GM23248 (cell line): ENCODE data around the gene LRP4. TPM values are rescaled to one million over a fixed set of nuclear protein-coding genes. Genes with fewer than 3 reads are reported as not detected.

ENCODE experiments used
- DNase-seq: peaks from one replicate; pipeline ENCODE4 v3.0.0-alpha.2; 2015
- H2AFZ ChIP-seq: fragments of 200-600 bp; sonication (generic); 2 replicates; pipeline ENCODE4 v1.6.1; 2016; ENCODE audit warnings: antibody characterized with exemption
- H3F3A ChIP-seq: fragments of 200-600 bp; sonication (generic); 2 replicates; pipeline ENCODE4 v1.6.1; 2016; ENCODE audit warnings: mild to moderate bottlenecking, antibody characterized with exemption, mixed run types; ENCODE audit not compliant: insufficient read depth
- H3K27ac ChIP-seq: fragments of 200-600 bp; sonication (generic); 2 replicates; pipeline ENCODE4 v1.5.1; 2016; ENCODE audit warnings: mild to moderate bottlenecking
- H3K27me3 ChIP-seq: fragments of 200-600 bp; sonication (generic); replicated peaks from 2 replicates; pipeline ENCODE4 v1.6.1; 2016; ENCODE audit warnings: mild to moderate bottlenecking; ENCODE audit not compliant: insufficient read depth
- H3K36me3 ChIP-seq: fragments of 200-600 bp; sonication (generic); 2 replicates; pipeline ENCODE4 v1.6.1; 2016; ENCODE audit warnings: low read depth, mild to moderate bottlenecking
- H3K4me1 ChIP-seq: fragments of 200-600 bp; sonication (generic); 2 replicates; pipeline ENCODE4 v1.6.1; 2016; ENCODE audit warnings: mild to moderate bottlenecking; ENCODE audit not compliant: insufficient read depth
- H3K4me2 ChIP-seq: fragments of 200-600 bp; sonication (generic); one replicate; pipeline ENCODE4 v1.6.1; 2016; ENCODE audit warnings: mild to moderate bottlenecking; ENCODE audit not compliant: unreplicated experiment
- H3K4me3 ChIP-seq: fragments of 200-600 bp; sonication (generic); 2 replicates; pipeline ENCODE4 v1.5.1; 2016; ENCODE audit warnings: mild to moderate bottlenecking
- H3K79me2 ChIP-seq: fragments of 200-600 bp; sonication (generic); 2 replicates; pipeline ENCODE4 v1.6.1; 2016; ENCODE audit warnings: mild to moderate bottlenecking; ENCODE audit not compliant: insufficient read depth
- H3K9ac ChIP-seq: fragments of 200-600 bp; sonication (generic); 2 replicates; pipeline ENCODE4 v1.6.1; 2016; ENCODE audit warnings: mild to moderate bottlenecking
- H3K9me2 ChIP-seq: fragments of 200-600 bp; sonication (generic); 2 replicates; pipeline ENCODE4 v1.6.1; 2016; ENCODE audit warnings: mixed run types, mild to moderate bottlenecking, moderate library complexity; ENCODE audit not compliant: insufficient read depth
- H3K9me3 ChIP-seq: fragments of 200-600 bp; sonication (generic); one replicate; pipeline ENCODE4 v1.6.1; 2017; ENCODE audit warnings: low read depth
- H4K20me1 ChIP-seq: fragments of 200-600 bp; sonication (generic); 2 replicates; pipeline ENCODE4 v1.6.0; 2016; ENCODE audit not compliant: insufficient read depth
- EZH2 ChIP-seq: fragments of 200-600 bp; sonication (generic); IDR thresholded peaks from 2 replicates; pipeline ENCODE4 v1.6.1; 2018; ENCODE audit warnings: antibody characterized with exemption, mild to moderate bottlenecking; ENCODE audit not compliant: insufficient read depth, poor library complexity, severe bottlenecking
- EZH2phosphoT487 ChIP-seq: fragments of 200-600 bp; sonication (generic); IDR thresholded peaks from 2 replicates; pipeline ENCODE4 v1.6.1; 2018; ENCODE audit warnings: antibody characterized with exemption, moderate library complexity, mild to moderate bottlenecking, low read depth; ENCODE audit not compliant: insufficient read depth
- WGBS, 2 experiments: methylation state at CpG; one replicate each; pipeline ENCODE4 v1.1.6; 2015 to 2017; ENCODE audit warnings: low lambda C conversion rate in 2 of 2, low coverage in 1 of 2; ENCODE audit errors: missing lambda C conversion rate in 2 of 2; 5-methylcytosine and 5-hydroxymethylcytosine counted together
- in situ Hi-C: fragments of 300-500 bp; cut with MboI; formaldehyde crosslinking; loops from 2 replicates; pipeline ENCODE4 v1.15.0; 2020
- polyA plus RNA-seq: library from polyadenylated mRNA; unstranded; fragments of >200 nt; fragmentation: Nextera tagmentation; extraction: Ambion mirVana; gene quantifications from 2 replicates; pipeline ENCODE4 v1.2.1, GENCODE V29; 2016
- total RNA-seq: library from RNA; depleted of rRNA; stranded (reverse); fragments of >200 nt; shearing (Covaris generic); gene quantifications from 2 replicates; pipeline ENCODE4 v1.2.3, GENCODE V29; 2014

Gene LRP4
- total and polyA plus RNA-seq, 2 experiments from 2014 or later = 1.4 to 2.9 TPM

DNA sequence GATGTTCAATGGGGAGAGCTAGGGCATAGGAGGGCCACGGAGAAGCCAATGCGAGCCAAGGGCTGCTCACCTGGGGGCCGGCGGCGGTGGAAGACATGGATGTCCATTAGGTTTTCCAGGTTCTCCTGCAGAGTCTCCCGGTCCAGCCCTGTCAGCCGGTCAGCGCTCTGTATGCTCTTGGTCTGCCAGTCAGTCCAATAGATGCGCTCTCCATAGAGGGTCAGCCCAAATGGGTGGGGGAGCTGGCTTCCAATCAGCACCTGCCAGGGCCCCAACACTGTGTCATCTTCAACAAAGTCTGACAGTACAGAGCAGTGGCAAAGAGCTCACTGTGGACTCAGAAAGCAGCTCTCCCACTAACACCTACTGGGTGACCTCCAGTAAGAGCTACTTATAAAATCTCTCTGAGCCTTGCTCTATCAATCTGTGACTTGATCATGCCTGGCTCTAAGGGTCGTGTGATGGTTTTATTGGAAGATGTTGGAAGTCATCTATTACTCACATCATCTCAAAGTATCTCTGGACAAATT, 39.2 kb downstream of the LRP4 start:
- H3F3A ChIP-seq = no peaks in the 10 kb centered on the region
- no peaks in the 10 kb centered on the region for H3K9me3 ChIP-seq
- H3K36me3 ChIP-seq = no peaks in the 10 kb centered on the region
- H3K27me3 ChIP-seq = no peaks in the 10 kb centered on the region
- no peak overlapping the region for H3K27ac ChIP-seq
- no peak overlapping the region for H3K9ac ChIP-seq
- no peaks in the 10 kb centered on the region for H3K9me2 ChIP-seq
- no peaks in the 10 kb centered on the region for H3K4me1 ChIP-seq
- no peak for DNase-seq
- in situ Hi-C loops = no loop called here
- H2AFZ ChIP-seq = no peak overlapping the region
- H3K79me2 ChIP-seq = no peaks in the 10 kb centered on the region
- no peak overlapping the region for H3K4me2 ChIP-seq
- no peaks in the 10 kb centered on the region for H4K20me1 ChIP-seq
- 87 to 89% methylated on average over 10 of the region's 10 CpGs for WGBS, 2 experiments
- H3K4me3 ChIP-seq = no peak overlapping the region
- TF ChIP-seq EZH2phosphoT487 = no peak
- TF ChIP-seq EZH2 = no peak

DNA sequence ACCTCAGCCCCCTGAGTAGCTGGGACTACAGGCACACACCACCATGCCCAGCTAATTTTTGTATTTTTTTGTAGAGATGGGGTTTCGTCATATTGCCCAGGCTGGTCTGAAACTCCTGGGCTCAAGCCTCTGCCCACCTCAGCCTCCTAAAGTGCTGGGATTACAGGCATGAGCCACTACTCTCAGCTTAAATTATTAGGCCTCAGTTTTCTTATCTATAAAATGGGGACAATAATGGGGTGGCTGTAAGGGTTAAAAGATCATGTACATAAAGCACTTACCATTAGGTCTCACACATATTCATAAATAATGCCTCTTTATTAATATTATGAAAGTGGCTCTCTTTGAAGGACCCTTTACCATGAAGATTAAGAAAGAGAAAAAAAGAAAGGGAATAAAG, 40.8 kb downstream of the LRP4 start:
- H4K20me1 ChIP-seq = no peaks in the 10 kb centered on the region
- no peak overlapping the region for H3K27ac ChIP-seq
- H3K9me3 ChIP-seq = no peaks in the 10 kb centered on the region
- H3K9ac ChIP-seq = no peak overlapping the region
- H3K27me3 ChIP-seq = no peaks in the 10 kb centered on the region
- no peak for DNase-seq
- H2AFZ ChIP-seq = no peak overlapping the region
- no peaks in the 10 kb centered on the region for H3K4me1 ChIP-seq
- in situ Hi-C loops = no loop called here
- H3K79me2 ChIP-seq = no peaks in the 10 kb centered on the region
- no peak overlapping the region for H3K4me3 ChIP-seq
- no peak overlapping the region for H3K4me2 ChIP-seq
- no peak for TF ChIP-seq EZH2phosphoT487
- no peak for TF ChIP-seq EZH2
- 94 to 100% methylated on average over 1 of the region's 1 CpG for WGBS, 2 experiments
- H3K9me2 ChIP-seq = no peaks in the 10 kb centered on the region
- H3F3A ChIP-seq = no peaks in the 10 kb centered on the region
- no peaks in the 10 kb centered on the region for H3K36me3 ChIP-seq

DNA sequence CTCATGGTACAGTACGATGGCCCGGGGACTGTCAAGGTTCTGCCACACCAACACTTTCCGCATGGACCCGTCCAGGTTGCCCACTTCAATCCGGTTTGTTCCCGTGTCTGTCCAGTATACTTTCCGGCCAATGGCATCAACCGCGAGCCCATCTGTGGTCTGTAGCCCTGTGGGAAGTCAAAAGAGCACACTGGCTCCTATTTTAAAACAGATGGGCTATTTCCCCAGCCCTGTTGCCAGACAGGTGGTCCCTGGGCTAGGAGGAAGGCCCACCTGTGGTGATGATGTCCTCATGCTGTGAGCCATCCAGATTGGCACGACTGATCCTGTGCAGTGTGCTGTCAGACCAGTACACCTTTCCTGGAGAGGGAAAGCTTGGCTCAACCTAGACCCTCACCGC, 41.9 kb downstream of the LRP4 start:
- Histone ChIP-seq H3K9me3 (no peaks in the 10 kb centered on the region), H3K27ac (no peak overlapping the region), H3K4me1 (no peaks in the 10 kb centered on the region), H3K4me3 (no peak overlapping the region), H3F3A (no peaks in the 10 kb centered on the region), H3K4me2 (no peak overlapping the region), H3K9ac (no peak overlapping the region), H4K20me1 (no peaks in the 10 kb centered on the region), H2AFZ (no peak overlapping the region), H3K27me3 (no peaks in the 10 kb centered on the region), H3K9me2 (no peaks in the 10 kb centered on the region), H3K79me2 (no peaks in the 10 kb centered on the region), H3K36me3 (no peaks in the 10 kb centered on the region)
- TF ChIP-seq EZH2 (no peak), EZH2phosphoT487 (no peak)
- DNase-seq = no peak
- in situ Hi-C loops = no loop called here
- 88 to 93% methylated on average over 11 of the region's 11 CpGs for WGBS, 2 experiments

DNA sequence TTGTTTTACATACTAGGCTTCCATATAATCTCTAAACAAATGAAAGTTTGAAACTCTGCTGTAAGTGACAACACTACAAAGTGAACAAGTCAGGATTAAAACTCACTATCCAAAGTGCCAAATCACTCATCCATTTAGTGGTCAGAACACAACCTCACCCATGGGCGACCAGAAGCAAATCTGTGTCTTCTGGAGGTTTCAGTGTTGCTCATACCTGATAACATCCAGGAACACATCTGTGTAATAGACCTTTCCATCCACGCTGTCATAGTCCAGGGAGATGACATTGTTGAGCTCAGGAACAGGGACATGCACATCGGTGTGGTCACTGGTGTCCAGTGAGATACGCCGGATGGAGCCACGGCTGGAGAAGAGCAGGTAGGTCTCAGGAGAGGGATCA, 43.8 kb downstream of the LRP4 start:
- Histone ChIP-seq H3K4me2 (no peak overlapping the region), H2AFZ (no peak overlapping the region), H4K20me1 (no peaks in the 10 kb centered on the region), H3K27ac (no peak overlapping the region), H3K36me3 (no peaks in the 10 kb centered on the region), H3K9me3 (no peaks in the 10 kb centered on the region), H3K4me1 (no peaks in the 10 kb centered on the region), H3K9me2 (no peaks in the 10 kb centered on the region), H3K27me3 (no peaks in the 10 kb centered on the region), H3K9ac (no peak overlapping the region), H3F3A (no peaks in the 10 kb centered on the region), H3K4me3 (no peak overlapping the region), H3K79me2 (no peaks in the 10 kb centered on the region)
- in situ Hi-C loops = no loop called here
- TF ChIP-seq EZH2 (no peak), EZH2phosphoT487 (no peak)
- no peak for DNase-seq
- WGBS, 2 experiments = 92 to 96% methylated on average over 6 of the region's 6 CpGs

DNA sequence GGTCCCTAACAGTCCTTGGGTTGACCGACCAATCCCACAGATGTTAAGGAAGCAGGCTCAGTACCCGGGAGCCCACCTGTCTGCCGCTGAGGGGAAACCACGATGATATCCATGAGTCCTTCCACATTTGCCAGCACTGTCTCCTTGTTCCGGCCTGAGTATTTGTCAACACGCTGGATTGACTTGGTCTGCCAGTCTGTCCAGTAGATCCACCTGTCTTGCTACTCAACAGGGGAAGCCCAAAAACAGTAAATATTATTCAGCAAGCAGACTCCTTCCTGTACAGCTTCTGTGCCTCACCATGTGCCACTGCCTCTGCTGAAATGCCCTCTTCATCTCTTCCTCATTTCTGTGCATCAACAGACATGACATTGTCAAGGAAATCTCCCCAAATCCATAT, 49.4 kb downstream of the LRP4 start:
- Histone ChIP-seq H3K9me2 (no peaks in the 10 kb centered on the region), H3K4me2 (no peak overlapping the region), H3K9me3 (no peaks in the 10 kb centered on the region), H3K36me3 (no peaks in the 10 kb centered on the region), H3K9ac (no peak overlapping the region), H3F3A (peaks cover 7% of the 10 kb centered on the region; the same call in 1 of the 2 replicates), H3K79me2 (no peaks in the 10 kb centered on the region), H3K4me1 (peaks cover 6% of the 10 kb centered on the region; the same call in 1 of the 2 replicates), H2AFZ (no peak overlapping the region), H3K27ac (no peak overlapping the region), H3K27me3 (no peaks in the 10 kb centered on the region), H4K20me1 (no peaks in the 10 kb centered on the region), H3K4me3 (no peak overlapping the region)
- no peak for TF ChIP-seq EZH2
- TF ChIP-seq EZH2phosphoT487 = no peak
- no peak for DNase-seq
- in situ Hi-C loops = no loop called here
- 85 to 88% methylated on average over 6 of the region's 6 CpGs for WGBS, 2 experiments
